Activated gamma-delta T cell treated with anti-CD3 and anti-CD28 coated beads, Interleukin-2, amount 50 U/mL, for 16 hours (primary cell): Measurements from ENCODE around the gene CAMTA1.
"Not testable (repeated sequence)": the region's sequence is repeated elsewhere in the genome, so short reads cannot be mapped to it uniquely, and the experiment has no call there.

Experiments
- DNase-seq: peaks from one replicate; pipeline ENCODE4 v3.0.0-alpha.2; 2020; ENCODE audit warnings: low read depth

CAMTA1 gene

GRCh38 chr1:7409278-7409677, 624.0 kb downstream of the CAMTA1 start:
- DNase-seq, result no peak

- DNase-seq, result no peak
Observed at GRCh38 chr1:7410156-7410555, 624.9 kb downstream of the CAMTA1 start.

GRCh38 chr1:7417618-7418017, 632.4 kb downstream of the CAMTA1 start:
- not testable (repeated sequence) for DNase-seq

GRCh38 chr1:7418442-7419080, 633.3 kb downstream of the CAMTA1 start:
- DNase-seq, result no peak

- no peak for DNase-seq
Observed at GRCh38 chr1:7420098-7420445, 634.8 kb downstream of the CAMTA1 start.

- no peak for DNase-seq
Observed at GRCh38 chr1:7420470-7421100, 635.3 kb downstream of the CAMTA1 start.

- DNase-seq, result no peak
Observed at GRCh38 chr1:7421471-7422075, 636.3 kb downstream of the CAMTA1 start.

GRCh38 chr1:7422081-7422480, 636.8 kb downstream of the CAMTA1 start:
- no peak for DNase-seq

- DNase-seq, result no peak
Observed at GRCh38 chr1:7422561-7422960, 637.3 kb downstream of the CAMTA1 start.

GRCh38 chr1:7422966-7423365, 637.7 kb downstream of the CAMTA1 start:
- DNase-seq, result no peak

- DNase-seq, result no peak
Observed at GRCh38 chr1:7424352-7424890, 639.2 kb downstream of the CAMTA1 start.

- DNase-seq, result no peak
Observed at GRCh38 chr1:7425229-7425628, 640.0 kb downstream of the CAMTA1 start.

- no peak for DNase-seq
Observed at GRCh38 chr1:7425771-7426170, 640.5 kb downstream of the CAMTA1 start.

- DNase-seq, result no peak
Observed at GRCh38 chr1:7426780-7427604, 641.7 kb downstream of the CAMTA1 start.

- no peak for DNase-seq
Observed at GRCh38 chr1:7427605-7428300, 642.5 kb downstream of the CAMTA1 start.

- DNase-seq, result no peak
Observed at GRCh38 chr1:7429290-7429689, 644.0 kb downstream of the CAMTA1 start.

- no peak for DNase-seq
Observed at GRCh38 chr1:7430047-7430608, 644.9 kb downstream of the CAMTA1 start.

GRCh38 chr1:7430691-7431090, 645.4 kb downstream of the CAMTA1 start:
- no peak for DNase-seq

- no peak for DNase-seq
Observed at GRCh38 chr1:7432102-7432899, 647.0 kb downstream of the CAMTA1 start.

- no peak for DNase-seq
Observed at GRCh38 chr1:7432900-7433380, 647.7 kb downstream of the CAMTA1 start.

- DNase-seq, result no peak
Observed at GRCh38 chr1:7434566-7434965, 649.3 kb downstream of the CAMTA1 start.
